GM12874 (cell line): Measurements from ENCODE around the gene LCLAT1.

Experiments
- CTCF ChIP-seq: IDR thresholded peaks from 2 replicates; pipeline ENCODE4 v1.5.1; 2011; ENCODE audit warnings: low read depth, mild to moderate bottlenecking, control low read depth, low read length, moderate library complexity; ENCODE audit not compliant: insufficient read depth

The LCLAT1 gene

GRCh38 chr2:30584116-30584515 lies 137.1 kb downstream of the LCLAT1 start:
- no peak for TF ChIP-seq CTCF

GRCh38 chr2:30588994-30589393 lies 141.9 kb downstream of the LCLAT1 start:
- TF ChIP-seq CTCF: no peak

GRCh38 chr2:30590407-30590806 lies 143.4 kb downstream of the LCLAT1 start:
- TF ChIP-seq CTCF: no peak

GRCh38 chr2:30591186-30591585 lies 144.1 kb downstream of the LCLAT1 start:
- no peak for TF ChIP-seq CTCF

GRCh38 chr2:30601375-30601774 lies 154.3 kb downstream of the LCLAT1 start:
- TF ChIP-seq CTCF: no peak

GRCh38 chr2:30605197-30605596 lies 158.2 kb downstream of the LCLAT1 start:
- no peak for TF ChIP-seq CTCF

- TF ChIP-seq CTCF: no peak
Measured at GRCh38 chr2:30608643-30609042, 161.6 kb downstream of the LCLAT1 start.

- no peak for TF ChIP-seq CTCF
Measured at GRCh38 chr2:30611583-30611982, 164.5 kb downstream of the LCLAT1 start.
